SK-MEL-5 (cell line): Measurements from ENCODE around the gene NHERF2. TPM values are rescaled to one million over a fixed set of nuclear protein-coding genes. Genes with fewer than 3 reads are reported as not detected.

ENCODE experiments used
- DNase-seq: peaks from one replicate; pipeline ENCODE4 v3.0.0-alpha.2; 2016; ENCODE audit warnings: low read depth, low spot score
- in situ Hi-C: cut with HindIII; loops from 2 replicates; pipeline ENCODE4 v1.10.0; 2016; ENCODE audit warnings: low sequenced_read_pairs, high pct_unique_total_duplicates, low pct_unique_long_range_greater_than_20kb
- small RNA-seq, 2 experiments: library from RNA; depleted of rRNA; stranded (forward); fragments of <200 nt; gene quantifications; one replicate each; pipeline ENCODE3, GENCODE V24; 2014
- total RNA-seq: library from RNA; depleted of rRNA; stranded (reverse); fragments of >200 nt; shearing (Covaris generic); gene quantifications from 2 replicates; pipeline ENCODE4 v1.2.3, GENCODE V29; 2014; rRNA removed

The NHERF2 gene
- total RNA-seq, 1 experiment from 2014 or later = 9.3 TPM

DNA sequence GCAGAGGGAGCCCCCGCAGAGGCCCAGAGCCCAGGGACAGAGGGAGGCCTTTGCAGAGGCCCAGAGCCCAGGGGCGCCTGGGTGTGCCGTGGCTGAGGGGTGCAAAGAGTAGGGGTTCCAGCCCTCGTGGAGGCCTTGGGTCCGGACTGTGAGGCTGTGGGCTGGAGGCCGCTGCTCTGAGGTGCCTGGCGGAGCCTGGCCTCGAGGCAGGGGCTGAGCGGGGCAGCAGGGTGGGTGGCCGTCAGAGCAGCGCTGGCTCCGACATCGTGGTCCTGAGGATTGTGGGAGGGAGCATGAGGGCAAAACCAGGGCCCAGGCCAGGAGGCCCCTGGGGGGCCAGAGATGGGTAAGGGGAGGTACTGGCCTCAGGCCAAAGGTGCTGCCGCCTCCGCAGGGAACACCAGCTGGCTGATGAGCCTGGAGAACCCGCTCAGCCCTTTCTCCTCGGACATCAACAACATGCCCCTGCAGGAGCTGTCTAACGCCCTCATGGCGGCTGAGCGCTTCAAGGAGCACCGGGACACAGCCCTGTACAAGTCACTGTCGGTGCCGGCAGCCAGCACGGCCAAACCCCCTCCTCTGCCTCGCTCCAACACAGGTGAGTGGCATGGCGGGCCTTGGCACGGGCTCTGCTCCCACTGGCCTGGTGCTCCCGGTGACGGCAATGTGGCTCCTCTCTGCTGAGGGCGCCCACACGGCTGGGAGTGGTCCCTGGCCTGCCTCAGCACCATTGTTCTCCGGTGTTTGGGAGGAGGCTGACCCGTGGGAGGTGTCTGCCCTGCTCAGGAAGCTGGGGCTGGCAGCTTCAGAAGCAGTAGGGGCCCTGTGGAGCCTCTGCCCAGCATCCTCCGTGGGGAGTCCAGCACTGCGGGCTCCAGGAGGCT is 54.7 kb downstream of the NHERF2 start:
- in situ Hi-C loops = no loop called here
- no peak for DNase-seq

DNA sequence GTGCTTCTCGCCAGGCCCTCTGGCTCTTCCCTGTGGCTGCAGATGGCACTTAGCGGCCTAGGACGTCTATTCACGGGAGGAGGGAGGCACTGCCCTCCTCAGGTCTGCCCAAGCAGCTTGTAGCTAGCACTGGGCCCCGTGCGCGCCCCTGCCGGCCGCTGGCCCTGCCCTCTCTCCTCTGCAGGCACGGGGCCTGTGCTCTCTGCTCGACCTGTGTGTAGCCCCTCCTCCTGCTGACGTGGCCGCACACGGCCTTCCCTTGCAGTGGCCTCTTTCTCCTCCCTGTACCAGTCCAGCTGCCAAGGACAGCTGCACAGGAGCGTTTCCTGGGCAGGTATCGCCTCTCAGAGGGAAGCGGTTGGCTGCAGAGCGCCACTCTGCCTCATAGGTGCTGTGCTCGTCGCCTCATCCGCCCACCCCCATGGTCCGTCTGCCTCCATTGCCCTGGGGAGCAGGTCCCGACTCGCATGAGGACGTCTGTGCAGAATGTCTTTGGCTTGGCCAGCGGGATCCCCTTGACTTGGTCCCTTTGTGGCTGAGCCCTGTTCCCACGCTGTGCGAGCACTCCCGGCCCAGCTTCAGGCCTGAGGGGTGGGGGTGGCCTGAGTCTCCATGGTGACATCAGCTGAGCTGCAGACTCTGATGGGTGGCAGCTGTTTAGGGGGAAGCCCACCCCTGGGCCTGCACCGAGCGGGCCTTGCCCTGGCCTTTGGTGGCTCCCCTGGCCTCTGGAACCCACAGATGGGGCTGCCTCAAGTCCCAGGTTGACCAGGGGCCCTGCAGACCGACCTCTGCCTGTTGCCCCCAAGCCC is 55.7 kb downstream of the NHERF2 start:
- no peak for DNase-seq
- in situ Hi-C loops = no loop called here

- DNase-seq = no peak
- in situ Hi-C loops = no loop called here
Measured at GRCh38 chr16:2082983-2083364, 56.3 kb downstream of the NHERF2 start.

DNA sequence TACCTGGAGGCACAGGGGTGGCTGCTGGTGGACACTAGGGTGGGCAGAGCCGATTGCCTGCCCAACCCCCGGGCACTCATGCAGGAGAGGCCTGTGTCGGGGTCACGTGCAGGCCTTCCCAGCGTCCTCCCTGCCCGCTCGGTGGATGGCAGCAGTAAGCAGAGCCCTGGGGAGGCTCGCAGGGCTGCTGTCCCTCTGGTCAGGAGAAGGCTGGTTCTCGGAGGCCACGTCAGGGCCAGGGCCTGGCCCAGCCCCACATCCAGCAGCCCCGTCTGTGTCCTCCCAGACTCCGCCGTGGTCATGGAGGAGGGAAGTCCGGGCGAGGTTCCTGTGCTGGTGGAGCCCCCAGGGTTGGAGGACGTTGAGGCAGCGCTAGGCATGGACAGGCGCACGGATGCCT is 56.7 kb downstream of the NHERF2 start:
- DNase-seq = no peak
- in situ Hi-C loops = no loop called here

- no peak for DNase-seq
- in situ Hi-C loops = no loop called here
Measured at GRCh38 chr16:2083876-2084780, 57.4 kb downstream of the NHERF2 start.

GRCh38 chr16:2084895-2085625 is 58.4 kb downstream of the NHERF2 start:
- in situ Hi-C loops = no loop called here
- DNase-seq = no peak

DNA sequence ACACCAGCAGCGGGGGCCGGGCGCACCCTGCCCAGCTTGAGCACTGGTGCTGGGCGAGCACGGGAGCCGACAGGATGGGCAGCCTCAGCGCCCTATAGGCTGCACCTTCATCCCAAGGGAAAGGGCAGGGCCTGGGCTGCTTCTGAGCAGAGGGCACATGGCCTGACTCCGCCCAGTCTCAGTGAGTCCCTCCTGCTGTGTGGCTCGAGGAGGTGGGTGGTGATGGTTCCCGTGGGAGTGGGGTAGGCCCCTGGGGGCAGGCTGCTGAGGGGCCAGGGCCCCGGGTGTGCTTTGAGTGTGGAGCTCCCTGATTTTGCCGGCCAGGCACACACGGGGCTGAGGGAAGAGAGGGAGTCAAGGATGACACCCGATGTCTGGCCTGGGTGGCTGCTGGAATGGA is 59.0 kb downstream of the NHERF2 start:
- DNase-seq = peak; percentile 8
- in situ Hi-C loops = no loop called here

- in situ Hi-C loops = no loop called here
- no peak for DNase-seq
Measured at GRCh38 chr16:2086106-2086742, 59.5 kb downstream of the NHERF2 start.

GRCh38 chr16:2086812-2087747 is 60.4 kb downstream of the NHERF2 start:
- in situ Hi-C loops = no loop called here
- DNase-seq = no peak

GRCh38 chr16:2087748-2088631 is 61.3 kb downstream of the NHERF2 start:
- in situ Hi-C loops = no loop called here
- DNase-seq = no peak

Small RNA genes within 50 kb of the gene (small RNA-seq; reads per million reads assigned to genes)
- gene RN7SL219P = 0 reads per million in 2 experiments

Other genes starting within 250 kb of the NHERF2 start
- 12.8 and 13.1 TPM in 2 replicates for gene SPSB3, start 244.3 kb upstream of the NHERF2 start, total RNA-seq
- gene NUBP2, start 243.9 kb upstream of the NHERF2 start, total RNA-seq = 57.9 and 58.1 TPM in 2 replicates
- not detected in 2 replicates for gene IGFALS, start 233.2 kb upstream of the NHERF2 start, total RNA-seq
- 41.3 and 50.9 TPM in 2 replicates for gene HAGH, start 200.1 kb upstream of the NHERF2 start, total RNA-seq
- gene FAHD1, start 199.7 kb upstream of the NHERF2 start, total RNA-seq = 75.3 and 96.5 TPM in 2 replicates
- gene MEIOB, start 154.7 kb upstream of the NHERF2 start, total RNA-seq = 0.48 TPM in 1 of 2 replicates, not detected in the other
- not detected in 2 replicates for gene HS3ST6, start 108.5 kb upstream of the NHERF2 start, total RNA-seq
- 17.2 and 23.6 TPM in 2 replicates for gene MSRB1, start 83.7 kb upstream of the NHERF2 start, total RNA-seq
- not detected in 2 replicates for gene RPL3L, start 72.2 kb upstream of the NHERF2 start, total RNA-seq
- 234 and 241 TPM in 2 replicates for gene NDUFB10, start 67.4 kb upstream of the NHERF2 start, total RNA-seq
- 2,672 and 2,687 TPM in 2 replicates for gene RPS2, start 62.1 kb upstream of the NHERF2 start, total RNA-seq
- not detected in 2 replicates for gene RNF151, start 60.0 kb upstream of the NHERF2 start, total RNA-seq
- gene TBL3, start 54.8 kb upstream of the NHERF2 start, total RNA-seq = 26.5 and 27.9 TPM in 2 replicates
- gene NOXO1, start 45.4 kb upstream of the NHERF2 start, total RNA-seq = not detected in 2 replicates
- gene GFER, start 42.7 kb upstream of the NHERF2 start, total RNA-seq = 29.2 and 33.9 TPM in 2 replicates
- 0.37 and 1.5 TPM in 2 replicates for gene SYNGR3, start 36.9 kb upstream of the NHERF2 start, total RNA-seq
- gene ZNF598, start 17.1 kb upstream of the NHERF2 start, total RNA-seq = 10.4 and 10.7 TPM in 2 replicates
- 0.55 TPM in 1 of 2 replicates, not detected in the other for gene NPW, start 7.1 kb upstream of the NHERF2 start, total RNA-seq
- gene NTHL1, start 20.9 kb downstream of the NHERF2 start, total RNA-seq = 27.0 and 31.2 TPM in 2 replicates
- gene TSC2, start 21.1 kb downstream of the NHERF2 start, total RNA-seq = 11.6 and 20.2 TPM in 2 replicates
- gene PKD1, start 109.0 kb downstream of the NHERF2 start, total RNA-seq = 18.7 and 18.8 TPM in 2 replicates
- 0.27 and 0.40 TPM in 2 replicates for gene RAB26, start 121.7 kb downstream of the NHERF2 start, total RNA-seq
- gene TRAF7, start 128.9 kb downstream of the NHERF2 start, total RNA-seq = 59.3 and 62.4 TPM in 2 replicates
- gene CASKIN1, start 169.7 kb downstream of the NHERF2 start, total RNA-seq = 0.67 and 0.95 TPM in 2 replicates
- gene MLST8, start 178.6 kb downstream of the NHERF2 start, total RNA-seq = 29.9 and 33.4 TPM in 2 replicates
- gene BRICD5, start 184.0 kb downstream of the NHERF2 start, total RNA-seq = 0.96 and 1.6 TPM in 2 replicates
- gene PGP, start 187.9 kb downstream of the NHERF2 start, total RNA-seq = 13.6 and 15.1 TPM in 2 replicates
- 17.5 and 19.0 TPM in 2 replicates for gene E4F1, start 196.7 kb downstream of the NHERF2 start, total RNA-seq
- 1.0 and 1.3 TPM in 2 replicates for gene DNASE1L2, start 209.5 kb downstream of the NHERF2 start, total RNA-seq
- 44.5 and 47.7 TPM in 2 replicates for gene ECI1, start 224.7 kb downstream of the NHERF2 start, total RNA-seq
- gene RNPS1, start 241.2 kb downstream of the NHERF2 start, total RNA-seq = 101 and 113 TPM in 2 replicates